ENCODE results near the gene MEP1B. TPM values are rescaled to one million over a fixed set of nuclear protein-coding genes. Genes with fewer than 3 reads are reported as not detected.

MEP1B gene
- polyA plus RNA-seq, 1 of the 3 experiments (the other 2 are of a cell fraction): not detected

DNA sequence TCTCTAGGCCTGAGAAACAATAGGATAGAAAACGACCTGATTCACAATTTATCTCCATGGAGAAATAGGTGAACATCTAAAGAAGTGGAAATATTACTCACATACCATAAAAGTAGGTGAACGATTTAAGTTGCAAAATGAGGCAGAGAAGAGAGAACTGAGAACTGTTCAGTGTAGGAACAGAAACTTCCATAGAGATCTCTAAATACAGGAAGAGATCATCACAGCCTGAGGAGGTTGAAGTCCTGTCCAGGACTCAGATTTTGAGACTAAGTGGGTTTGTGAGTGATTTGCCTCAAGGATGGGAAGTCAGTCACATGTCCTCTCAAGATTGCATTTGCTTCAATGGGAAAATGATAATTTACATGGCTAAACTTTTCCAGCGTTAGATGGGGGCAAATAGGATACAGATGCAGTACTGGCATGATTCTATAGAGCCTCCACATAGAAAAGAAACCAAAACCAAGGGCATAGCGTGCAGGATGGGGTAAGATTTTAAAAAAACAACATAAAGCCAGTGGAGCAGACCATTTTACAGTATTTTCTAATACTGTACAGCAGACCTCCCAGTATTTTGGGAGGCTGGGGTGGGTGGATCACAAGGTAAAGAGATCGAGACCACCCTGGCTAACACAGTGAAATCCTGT lies 68.8 kb downstream of the MEP1B start:
- Histone ChIP-seq H3K27me3 (ENCODE audit: insufficient read depth) (no peaks in the 10 kb centered on the region), H3K79me2 (ENCODE audit: insufficient read depth) (no peaks in the 10 kb centered on the region), H3F3A (replicated peaks; ENCODE audit: insufficient read depth) (no peaks in the 10 kb centered on the region), H3K36me3 (replicated peaks in 1 of 2; ENCODE audit: control insufficient read depth in 1 of 2, insufficient read depth in 2 of 2, low read length in 1 of 2) (no peaks in the 10 kb centered on the region), H3K4me2 (no peak overlapping the region), H3K27ac (ENCODE audit: low read depth in 2 of 2, low read length in 1 of 2) (no peak overlapping the region), H3K4me1 (ENCODE audit: control insufficient read depth in 1 of 2, insufficient read depth in 2 of 2, low read depth in 1 of 2, low read length in 1 of 2) (no peaks in the 10 kb centered on the region; a peak in 1 of 4 replicates), H2AFZ (ENCODE audit: low read depth) (no peak overlapping the region), H3K9me2 (no peaks in the 10 kb centered on the region), H4K20me1 (ENCODE audit: insufficient read depth) (no peaks in the 10 kb centered on the region), H3K9me3 (no peaks in the 10 kb centered on the region), H3K4me3 (ENCODE audit: low read depth in 2 of 2, low read length in 1 of 2) (no peak overlapping the region), H3K9ac (no peak overlapping the region)
- 44% methylated on average over 5 of the region's 5 CpGs for WGBS (ENCODE audit: low lambda C conversion rate)
- CTCF ChIA-PET: interaction anchor here (1.6 to 3.2 kb wide), 2 partner anchors 13 to 290 kb away, joined by 6 to 19 read pairs; no protein-coding TSS in a partner anchor
- DNase-seq: no peak
- TF ChIP-seq, protein P1, sequence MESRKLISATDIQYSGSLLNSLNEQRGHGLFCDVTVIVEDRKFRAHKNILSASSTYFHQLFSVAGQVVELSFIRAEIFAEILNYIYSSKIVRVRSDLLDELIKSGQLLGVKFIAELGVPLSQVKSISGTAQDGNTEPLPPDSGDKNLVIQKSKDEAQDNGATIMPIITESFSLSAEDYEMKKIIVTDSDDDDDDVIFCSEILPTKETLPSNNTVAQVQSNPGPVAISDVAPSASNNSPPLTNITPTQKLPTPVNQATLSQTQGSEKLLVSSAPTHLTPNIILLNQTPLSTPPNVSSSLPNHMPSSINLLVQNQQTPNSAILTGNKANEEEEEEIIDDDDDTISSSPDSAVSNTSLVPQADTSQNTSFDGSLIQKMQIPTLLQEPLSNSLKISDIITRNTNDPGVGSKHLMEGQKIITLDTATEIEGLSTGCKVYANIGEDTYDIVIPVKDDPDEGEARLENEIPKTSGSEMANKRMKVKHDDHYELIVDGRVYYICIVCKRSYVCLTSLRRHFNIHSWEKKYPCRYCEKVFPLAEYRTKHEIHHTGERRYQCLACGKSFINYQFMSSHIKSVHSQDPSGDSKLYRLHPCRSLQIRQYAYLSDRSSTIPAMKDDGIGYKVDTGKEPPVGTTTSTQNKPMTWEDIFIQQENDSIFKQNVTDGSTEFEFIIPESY (IDR thresholded peaks at IDR 0.05; ENCODE audit: borderline replicate concordance, low read depth): no peak
- TF ChIP-seq MXI1 (IDR thresholded peaks at IDR 0.05; ENCODE audit: low read depth, low read length) (no peak), SMC3 (IDR thresholded peaks at IDR 0.05; ENCODE audit: low read depth, low read length) (no peak), FOXM1 (IDR thresholded peaks at IDR 0.05; ENCODE audit: low read depth) (no peak), MEF2A (IDR thresholded peaks at IDR 0.05; ENCODE audit: borderline replicate concordance, low read depth) (no peak), FOSL2 (IDR thresholded peaks at IDR 0.05; ENCODE audit: borderline replicate concordance, low read depth) (no peak), YY1 (IDR thresholded peaks at IDR 0.05; ENCODE audit: low read depth) (no peak), RAD21 (IDR thresholded peaks at IDR 0.05; ENCODE audit: low read length) (no peak), NFIC (IDR thresholded peaks at IDR 0.05; ENCODE audit: borderline replicate concordance) (no peak), GATA2 (CRISPR knock-in tag; IDR thresholded peaks at IDR 0.05) (no peak), TCF12 (IDR thresholded peaks at IDR 0.05) (no peak), RCOR1 (IDR thresholded peaks at IDR 0.05; ENCODE audit: low read length) (no peak), RXRA (IDR thresholded peaks at IDR 0.05; ENCODE audit: borderline replicate concordance, low read depth) (no peak), GABPA (IDR thresholded peaks at IDR 0.05; ENCODE audit: low read depth) (no peak), RFX5 (IDR thresholded peaks at IDR 0.05; ENCODE audit: low read length) (no peak), TEAD4 (IDR thresholded peaks at IDR 0.05; ENCODE audit: borderline replicate concordance, insufficient read depth) (no peak)
- TF ChIP-seq, protein P2, sequence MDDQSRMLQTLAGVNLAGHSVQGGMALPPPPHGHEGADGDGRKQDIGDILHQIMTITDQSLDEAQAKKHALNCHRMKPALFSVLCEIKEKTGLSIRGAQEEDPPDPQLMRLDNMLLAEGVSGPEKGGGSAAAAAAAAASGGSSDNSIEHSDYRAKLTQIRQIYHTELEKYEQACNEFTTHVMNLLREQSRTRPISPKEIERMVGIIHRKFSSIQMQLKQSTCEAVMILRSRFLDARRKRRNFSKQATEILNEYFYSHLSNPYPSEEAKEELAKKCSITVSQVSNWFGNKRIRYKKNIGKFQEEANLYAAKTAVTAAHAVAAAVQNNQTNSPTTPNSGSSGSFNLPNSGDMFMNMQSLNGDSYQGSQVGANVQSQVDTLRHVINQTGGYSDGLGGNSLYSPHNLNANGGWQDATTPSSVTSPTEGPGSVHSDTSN (IDR thresholded peaks at IDR 0.05): no peak
- TF ChIP-seq, protein P3, sequence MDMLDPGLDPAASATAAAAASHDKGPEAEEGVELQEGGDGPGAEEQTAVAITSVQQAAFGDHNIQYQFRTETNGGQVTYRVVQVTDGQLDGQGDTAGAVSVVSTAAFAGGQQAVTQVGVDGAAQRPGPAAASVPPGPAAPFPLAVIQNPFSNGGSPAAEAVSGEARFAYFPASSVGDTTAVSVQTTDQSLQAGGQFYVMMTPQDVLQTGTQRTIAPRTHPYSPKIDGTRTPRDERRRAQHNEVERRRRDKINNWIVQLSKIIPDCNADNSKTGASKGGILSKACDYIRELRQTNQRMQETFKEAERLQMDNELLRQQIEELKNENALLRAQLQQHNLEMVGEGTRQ (IDR thresholded peaks at IDR 0.05; ENCODE audit: borderline replicate concordance, low read depth, low read length): no peak
- TF ChIP-seq, protein P4, sequence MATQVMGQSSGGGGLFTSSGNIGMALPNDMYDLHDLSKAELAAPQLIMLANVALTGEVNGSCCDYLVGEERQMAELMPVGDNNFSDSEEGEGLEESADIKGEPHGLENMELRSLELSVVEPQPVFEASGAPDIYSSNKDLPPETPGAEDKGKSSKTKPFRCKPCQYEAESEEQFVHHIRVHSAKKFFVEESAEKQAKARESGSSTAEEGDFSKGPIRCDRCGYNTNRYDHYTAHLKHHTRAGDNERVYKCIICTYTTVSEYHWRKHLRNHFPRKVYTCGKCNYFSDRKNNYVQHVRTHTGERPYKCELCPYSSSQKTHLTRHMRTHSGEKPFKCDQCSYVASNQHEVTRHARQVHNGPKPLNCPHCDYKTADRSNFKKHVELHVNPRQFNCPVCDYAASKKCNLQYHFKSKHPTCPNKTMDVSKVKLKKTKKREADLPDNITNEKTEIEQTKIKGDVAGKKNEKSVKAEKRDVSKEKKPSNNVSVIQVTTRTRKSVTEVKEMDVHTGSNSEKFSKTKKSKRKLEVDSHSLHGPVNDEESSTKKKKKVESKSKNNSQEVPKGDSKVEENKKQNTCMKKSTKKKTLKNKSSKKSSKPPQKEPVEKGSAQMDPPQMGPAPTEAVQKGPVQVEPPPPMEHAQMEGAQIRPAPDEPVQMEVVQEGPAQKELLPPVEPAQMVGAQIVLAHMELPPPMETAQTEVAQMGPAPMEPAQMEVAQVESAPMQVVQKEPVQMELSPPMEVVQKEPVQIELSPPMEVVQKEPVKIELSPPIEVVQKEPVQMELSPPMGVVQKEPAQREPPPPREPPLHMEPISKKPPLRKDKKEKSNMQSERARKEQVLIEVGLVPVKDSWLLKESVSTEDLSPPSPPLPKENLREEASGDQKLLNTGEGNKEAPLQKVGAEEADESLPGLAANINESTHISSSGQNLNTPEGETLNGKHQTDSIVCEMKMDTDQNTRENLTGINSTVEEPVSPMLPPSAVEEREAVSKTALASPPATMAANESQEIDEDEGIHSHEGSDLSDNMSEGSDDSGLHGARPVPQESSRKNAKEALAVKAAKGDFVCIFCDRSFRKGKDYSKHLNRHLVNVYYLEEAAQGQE (IDR thresholded peaks at IDR 0.05; ENCODE audit: low read depth, low read length): no peak
- TF ChIP-seq, protein P5, sequence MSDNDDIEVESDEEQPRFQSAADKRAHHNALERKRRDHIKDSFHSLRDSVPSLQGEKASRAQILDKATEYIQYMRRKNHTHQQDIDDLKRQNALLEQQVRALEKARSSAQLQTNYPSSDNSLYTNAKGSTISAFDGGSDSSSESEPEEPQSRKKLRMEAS (IDR thresholded peaks at IDR 0.05; ENCODE audit: low read depth): no peak
- POLR2A ChIA-PET: no interaction called here

Data from SK-N-SH (cell line).